Pulmonary artery endothelial cell (primary cell): ENCODE results near the gene BMPR1B. TPM values are rescaled to one million over a fixed set of nuclear protein-coding genes. Genes with fewer than 3 reads are reported as not detected.

Experiments used
- DNase-seq: peaks from one replicate; pipeline ENCODE4 v3.0.0-alpha.2; 2011; ENCODE audit warnings: low read depth, low spot score
- total RNA-seq: library from RNA; depleted of rRNA; stranded (reverse); fragments of >200 nt; gene quantifications from 2 replicates; pipeline ENCODE4 v1.2.3, GENCODE V29; 2014

BMPR1B gene
- total RNA-seq, 1 donor from 2014 or later: 0.13 TPM

DNA sequence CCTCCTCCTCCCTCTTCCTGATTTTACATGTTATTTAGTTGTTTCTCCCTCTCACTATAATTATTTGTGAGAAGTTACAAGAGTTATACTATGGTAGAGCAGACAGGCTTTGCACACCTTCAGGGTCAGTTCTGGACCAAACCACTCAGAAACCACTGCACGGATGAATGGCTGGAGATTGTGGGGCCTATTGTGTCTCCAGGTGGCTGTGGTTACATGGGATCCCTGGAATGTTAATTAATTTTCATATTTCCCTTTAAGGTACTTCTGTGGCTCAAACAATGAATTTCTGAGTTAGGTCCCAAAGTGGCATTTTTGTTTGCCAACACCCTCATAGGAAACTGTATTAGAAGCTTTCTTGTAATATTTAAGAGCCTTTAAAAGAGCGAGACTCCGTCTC, 151.9 kb downstream of the BMPR1B start:
- DNase-seq: no peak

DNA sequence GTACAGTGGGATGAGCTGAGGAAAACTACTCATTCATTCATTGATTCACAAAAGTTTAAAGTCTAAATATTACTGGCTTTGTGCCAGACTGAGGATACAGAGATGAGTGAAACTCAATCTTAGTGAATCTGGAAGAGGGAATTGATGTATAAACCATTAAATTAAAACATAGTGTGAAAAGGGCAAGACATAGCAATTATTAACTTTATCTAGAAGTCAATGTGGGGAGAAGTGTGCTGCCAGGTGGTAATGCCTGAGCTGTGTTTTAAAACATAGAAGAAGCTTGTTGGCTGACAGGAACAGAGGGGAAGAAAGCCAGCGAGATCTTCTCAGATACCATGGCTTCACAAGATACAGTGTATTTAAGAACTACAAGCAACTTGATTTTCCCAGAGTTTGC, 153.4 kb downstream of the BMPR1B start:
- no peak for DNase-seq

DNA sequence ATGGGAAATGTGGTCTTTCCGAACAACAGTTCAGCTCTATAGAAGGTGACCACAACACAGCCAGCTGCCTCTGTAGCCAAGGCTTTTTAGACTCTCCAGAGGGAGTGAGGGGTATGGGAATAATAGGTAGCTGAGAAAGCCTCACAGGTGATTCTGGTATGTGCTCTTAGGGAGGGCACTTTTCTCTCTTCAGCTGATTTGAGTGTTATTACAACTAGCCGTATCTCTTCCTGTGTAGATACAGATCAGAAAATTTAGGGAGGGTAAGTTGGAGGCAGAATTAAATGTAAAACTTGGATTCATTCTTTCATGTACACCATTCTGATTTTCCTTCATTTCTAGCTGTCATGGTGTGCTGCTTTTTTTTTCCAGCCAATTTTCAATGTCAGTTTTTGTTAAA, 154.9 kb downstream of the BMPR1B start:
- no peak for DNase-seq

DNA sequence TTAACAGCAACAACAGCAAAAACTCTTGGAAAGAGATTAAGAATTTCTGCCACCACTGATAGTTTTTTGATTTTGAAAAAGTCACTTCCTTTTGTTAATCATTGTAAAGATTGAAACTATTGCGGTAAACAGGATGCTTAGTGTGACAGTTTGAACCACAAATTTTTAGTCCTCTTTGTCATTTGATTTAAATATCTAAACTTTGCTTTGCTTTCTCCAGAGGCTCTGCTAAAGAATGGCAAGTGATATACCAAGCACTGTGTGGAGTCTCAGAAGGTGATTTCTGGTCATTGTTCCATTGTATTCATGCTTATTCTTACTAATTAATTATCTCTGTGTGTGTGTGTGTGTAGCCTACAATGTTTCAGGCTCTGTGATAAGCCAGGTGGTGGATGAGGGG, 155.6 kb downstream of the BMPR1B start:
- DNase-seq: no peak

DNA sequence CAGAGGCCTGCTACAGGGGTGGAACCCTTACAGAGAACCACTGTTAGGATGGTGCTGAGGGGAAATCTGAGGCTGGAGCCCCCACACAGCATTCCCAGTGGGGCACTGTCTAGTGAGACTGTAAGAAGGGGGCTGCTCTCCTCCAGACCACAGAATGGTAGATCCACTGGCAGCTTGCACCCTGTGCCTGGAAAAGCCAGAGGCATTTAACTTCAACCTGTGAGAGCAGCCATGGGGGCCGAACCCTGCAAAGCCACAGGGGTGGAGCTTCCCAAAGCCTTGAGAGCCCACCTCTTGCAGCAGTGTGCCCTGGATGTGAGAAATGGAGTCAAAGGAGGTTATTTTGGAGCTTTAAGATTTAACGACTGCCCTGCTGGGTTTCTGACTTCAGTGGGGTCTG, 159.4 kb downstream of the BMPR1B start:
- no peak for DNase-seq

DNA sequence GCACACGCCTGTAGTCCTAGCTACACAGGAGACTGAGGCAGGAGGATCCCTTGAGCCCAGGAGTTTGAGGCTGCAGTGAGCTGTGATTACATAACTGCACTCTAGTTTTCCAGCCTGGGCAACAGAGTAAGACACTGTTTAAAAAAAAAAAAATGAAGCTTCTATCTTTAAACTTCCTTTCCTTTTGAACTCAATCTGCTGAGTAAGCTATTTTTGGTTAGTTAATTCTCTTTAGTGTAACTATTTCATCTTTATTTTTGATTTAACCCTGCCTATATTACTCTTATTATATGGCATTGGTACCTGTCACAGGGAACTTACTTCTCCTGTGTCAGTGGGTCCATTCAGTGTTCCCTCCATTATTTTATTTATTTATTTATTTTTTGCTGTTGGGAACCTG, 160.8 kb downstream of the BMPR1B start:
- DNase-seq: no peak

DNA sequence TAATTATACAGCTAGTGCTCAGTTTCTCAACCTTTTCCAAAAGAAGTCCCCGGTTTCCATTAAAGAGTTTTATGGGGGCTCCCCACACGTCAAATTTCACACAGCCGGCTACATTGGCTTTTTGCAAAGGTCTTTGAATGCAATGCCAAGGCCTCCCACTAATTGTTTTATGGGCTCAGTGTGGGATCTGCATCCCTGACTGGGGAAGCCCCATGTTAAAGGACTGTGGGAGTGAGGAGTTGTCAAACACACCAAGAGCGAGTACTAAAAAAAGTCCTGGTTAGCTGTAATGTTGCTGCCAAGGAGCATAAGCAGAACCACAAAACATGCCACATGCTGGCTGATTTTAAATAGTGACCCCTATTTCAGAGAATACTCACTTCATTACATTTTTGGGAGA, 162.6 kb downstream of the BMPR1B start:
- DNase-seq: no peak

DNA sequence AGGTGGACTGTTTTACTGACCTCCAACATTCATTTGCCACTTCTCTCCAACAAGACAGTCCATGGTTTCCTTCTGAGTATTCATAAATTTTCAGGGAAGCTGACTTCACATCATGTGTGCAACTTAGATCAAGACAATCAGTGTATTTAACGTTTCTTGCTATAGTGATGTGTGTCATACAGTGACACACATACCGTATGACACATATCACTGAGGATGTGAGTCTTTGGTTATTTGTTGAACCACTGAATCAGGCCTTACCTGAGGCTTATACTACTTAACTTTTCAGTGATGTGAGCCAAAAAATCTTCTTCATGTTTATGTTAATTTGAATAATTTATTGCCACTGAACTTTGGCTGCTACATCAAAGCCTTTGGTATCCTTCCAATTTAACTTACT, 166.8 kb downstream of the BMPR1B start:
- DNase-seq: no peak

DNA sequence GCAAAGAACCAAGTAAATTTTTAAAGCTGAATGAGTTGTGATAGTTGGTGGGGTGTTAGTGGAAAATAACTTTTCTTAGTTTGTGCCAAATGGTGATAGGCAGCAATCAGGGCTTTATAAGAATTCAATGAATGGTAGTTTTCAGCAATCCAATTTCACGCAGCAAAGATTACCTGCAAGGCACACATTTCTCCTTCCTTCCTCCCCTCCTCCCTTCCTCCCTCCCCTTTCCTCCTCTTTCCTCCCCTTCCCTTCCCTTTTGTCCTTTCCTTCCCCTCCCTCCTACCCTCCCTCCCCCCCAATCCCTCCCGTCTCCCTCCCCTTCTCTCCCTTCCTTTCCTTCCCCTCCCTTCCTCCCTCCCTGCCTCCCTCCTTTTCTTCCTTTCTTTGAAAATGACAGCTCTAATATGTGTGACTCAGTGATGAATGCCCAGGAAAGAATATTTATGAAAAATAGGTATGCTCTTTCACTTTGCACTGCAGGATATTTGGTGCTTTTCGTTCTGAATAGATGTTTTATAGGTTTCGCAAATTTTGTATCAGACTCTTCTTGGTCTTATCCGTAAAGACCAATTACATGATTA, 168.1 kb downstream of the BMPR1B start:
- no peak for DNase-seq

DNA sequence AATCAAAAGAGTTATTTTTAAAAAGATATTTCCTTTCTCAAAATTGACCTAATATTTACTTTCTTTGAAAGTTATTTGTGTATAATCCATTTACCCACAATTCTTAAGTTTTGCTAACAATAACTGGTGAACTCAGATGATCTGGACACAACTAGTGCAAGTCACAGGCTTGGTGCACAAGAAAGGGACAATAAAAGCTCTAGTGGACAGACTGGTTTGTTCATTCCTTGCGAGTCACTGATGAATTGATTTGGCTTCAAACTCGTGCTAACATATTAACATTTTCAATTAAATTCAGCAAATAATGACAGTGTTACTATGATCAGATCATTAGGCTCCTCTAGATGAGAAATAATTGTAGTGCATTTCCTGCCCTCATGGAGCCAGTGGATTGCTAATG, 169.2 kb downstream of the BMPR1B start:
- DNase-seq: no peak

DNA sequence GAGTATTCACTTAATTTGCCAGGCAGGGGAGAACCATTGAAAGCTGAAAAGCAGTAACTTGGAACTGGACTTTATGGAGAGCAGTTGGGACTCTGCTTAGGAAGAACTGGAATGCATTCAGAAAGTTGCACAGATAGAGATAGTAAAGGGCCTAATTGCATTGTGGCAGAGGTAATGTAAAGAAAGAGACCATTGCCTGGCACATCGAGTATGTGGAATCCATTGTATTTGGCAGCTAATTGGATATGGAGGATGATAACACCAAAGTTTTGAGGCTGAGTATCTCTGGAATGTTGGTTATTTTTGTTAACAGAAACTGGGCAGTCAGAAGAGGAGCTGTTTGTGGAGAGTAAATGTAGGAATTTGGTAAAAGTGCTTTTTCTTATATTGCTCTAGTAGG, 169.9 kb downstream of the BMPR1B start:
- DNase-seq: no peak

DNA sequence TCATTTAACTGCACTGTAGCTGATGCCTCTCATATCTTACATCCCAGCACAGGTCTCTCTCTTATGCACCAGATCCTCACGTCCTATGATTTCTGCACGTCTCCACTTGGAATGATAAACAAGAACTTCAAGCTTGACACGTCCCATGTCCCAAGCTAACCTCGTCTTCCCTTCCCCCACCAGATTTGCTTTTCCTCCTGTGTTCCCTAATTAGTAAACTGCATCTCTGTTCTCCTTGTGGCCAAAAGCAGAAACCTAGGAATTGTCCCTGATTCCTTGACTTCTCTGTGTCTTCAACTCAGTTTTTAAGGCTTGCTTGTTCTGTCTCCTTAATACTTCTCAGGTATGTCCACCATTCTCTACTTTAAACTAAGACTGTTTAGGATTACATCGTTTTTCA, 171.9 kb downstream of the BMPR1B start:
- no peak for DNase-seq

DNA sequence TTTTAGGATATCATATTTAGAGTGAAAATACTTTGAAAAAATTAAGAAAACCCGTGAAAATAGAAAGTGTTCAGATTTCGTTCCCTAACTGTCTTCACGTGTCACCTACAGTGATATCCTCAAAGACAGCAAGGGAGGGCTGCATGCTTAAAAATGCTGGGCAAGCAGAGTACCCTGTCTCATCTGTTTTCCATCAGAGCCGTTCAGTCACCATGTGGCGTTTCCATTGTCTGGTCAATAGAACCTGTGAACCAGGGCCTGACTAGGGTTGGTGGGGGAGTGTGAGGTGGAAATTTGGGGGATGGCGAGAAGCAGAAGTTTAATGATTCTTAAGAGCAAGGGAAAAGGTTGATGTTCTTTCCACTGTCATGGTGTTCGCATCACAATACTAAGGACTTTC, 173.9 kb downstream of the BMPR1B start:
- no peak for DNase-seq

DNA sequence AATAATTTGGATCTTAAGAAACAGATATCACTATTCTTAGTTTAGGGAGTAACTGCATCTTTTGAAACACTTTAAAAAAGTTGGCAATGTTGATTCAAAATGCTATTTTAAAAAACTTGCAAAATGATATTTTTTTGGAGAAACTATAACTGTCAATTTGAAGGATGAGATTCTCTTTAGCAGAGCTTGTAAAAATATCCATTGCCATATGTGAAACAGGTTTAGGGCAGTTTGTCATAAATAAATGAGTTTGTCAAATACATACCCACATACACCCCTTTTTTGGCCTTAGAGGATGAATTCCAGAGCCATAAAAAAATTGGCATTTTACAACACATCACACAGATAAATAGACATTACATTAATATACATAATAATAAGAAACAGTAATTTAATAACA, 174.6 kb downstream of the BMPR1B start:
- no peak for DNase-seq

DNA sequence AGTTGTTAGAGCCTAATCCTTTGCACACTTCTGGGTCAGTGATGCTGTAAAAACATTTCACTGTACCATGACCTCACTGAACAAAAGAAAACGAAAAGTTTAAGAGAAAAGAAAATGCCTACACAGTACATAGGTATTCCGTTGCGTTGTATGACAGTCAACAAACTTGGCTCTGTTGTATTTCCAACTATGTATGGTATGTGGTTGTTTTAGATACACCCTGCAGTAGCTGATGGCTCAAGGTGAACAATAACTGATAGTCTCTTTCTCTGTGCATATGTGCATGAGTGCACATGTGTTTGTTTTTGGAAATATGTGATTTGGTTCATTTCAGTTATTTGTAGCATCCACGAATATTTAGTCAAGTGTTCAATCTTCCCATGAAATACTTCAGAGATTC, 176.0 kb downstream of the BMPR1B start:
- no peak for DNase-seq

DNA sequence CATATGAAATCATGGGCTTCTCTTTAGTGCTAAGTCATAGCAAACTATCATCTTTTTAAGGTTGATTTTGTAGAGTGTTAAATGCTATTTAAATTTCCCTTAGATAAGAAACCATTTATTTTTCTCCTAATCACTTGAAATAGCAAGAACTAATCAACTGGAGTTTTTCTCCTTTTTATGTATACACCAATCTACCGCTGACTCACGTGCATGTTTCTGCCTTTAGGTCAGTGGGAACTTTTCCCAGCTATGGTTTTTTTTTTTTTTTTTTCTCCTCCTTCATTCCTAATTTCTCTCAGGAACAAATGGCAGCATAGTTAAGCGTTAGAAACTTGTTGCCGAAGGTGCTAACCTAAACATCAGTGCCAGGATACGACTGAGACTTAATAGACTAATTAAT, 176.4 kb downstream of the BMPR1B start:
- no peak for DNase-seq

DNA sequence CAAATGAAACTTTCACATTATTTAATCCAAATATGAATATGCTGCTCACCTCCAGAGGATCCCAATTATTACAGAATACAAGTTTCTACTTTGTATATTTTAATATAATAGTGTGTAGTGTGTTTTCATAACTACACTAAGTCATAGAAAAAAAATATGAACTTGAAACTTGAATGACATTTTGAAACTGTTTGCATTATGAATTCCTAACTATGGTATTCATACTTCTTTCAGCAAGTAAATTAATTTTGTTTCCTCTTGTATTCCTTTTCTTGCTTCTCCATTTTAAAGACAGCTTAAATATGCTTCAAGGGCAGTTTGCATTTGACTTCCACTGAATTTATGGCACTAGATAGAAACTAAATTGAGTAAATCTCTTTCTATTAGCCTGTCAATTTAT, 177.1 kb downstream of the BMPR1B start:
- no peak for DNase-seq

DNA sequence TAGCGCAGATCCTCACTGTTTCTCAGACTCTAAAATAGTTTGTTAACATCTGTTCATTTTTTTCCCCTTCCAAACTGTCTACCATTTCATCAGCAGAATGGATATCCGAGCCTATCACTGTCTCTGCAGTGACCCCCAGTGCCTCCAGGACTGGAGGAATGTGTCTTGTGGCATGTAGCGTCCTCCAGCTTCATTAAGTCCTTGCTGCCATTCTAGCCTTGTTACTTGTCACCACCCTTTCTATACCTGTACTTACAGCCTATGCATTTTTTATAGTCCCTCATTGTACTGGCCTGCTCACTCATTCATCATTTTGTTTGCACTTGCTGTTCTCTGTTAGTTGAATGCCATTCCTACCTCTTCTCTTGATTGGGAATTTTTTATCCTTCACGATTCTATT, 179.1 kb downstream of the BMPR1B start:
- no peak for DNase-seq

DNA sequence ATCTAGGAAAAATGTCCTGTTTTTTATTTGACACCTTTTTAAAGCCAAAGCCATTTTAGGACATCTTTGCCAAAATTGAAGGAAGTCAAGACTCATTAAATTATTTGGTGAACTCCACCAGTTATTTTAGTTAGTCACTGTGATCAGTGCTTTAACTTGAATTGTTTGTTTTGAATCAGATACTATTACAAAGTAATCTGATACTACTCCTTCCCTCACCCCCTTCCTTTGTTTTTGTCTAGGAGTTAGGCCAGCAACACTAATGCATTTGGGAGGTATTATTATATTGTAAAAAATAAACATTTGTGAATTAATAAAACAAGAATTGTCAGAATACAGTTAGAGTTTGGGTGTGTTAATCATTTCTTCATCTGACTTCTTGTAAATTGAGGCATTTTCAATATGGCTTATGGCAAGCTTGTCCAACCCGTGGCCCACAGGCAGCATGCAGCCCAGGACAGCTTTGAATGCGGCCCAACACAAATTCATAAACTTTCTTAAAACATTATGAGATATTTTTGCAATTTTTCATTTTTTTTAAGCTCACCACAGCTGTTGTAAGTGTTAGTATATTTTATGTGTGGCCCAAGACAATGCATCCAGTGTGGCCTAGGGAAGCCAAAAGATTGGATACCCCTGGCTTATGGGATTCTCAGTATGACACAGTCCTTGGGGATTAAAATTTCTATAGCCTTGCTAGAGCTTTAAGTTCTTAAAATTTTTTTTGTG, 182.2 kb downstream of the BMPR1B start:
- DNase-seq: no peak

DNA sequence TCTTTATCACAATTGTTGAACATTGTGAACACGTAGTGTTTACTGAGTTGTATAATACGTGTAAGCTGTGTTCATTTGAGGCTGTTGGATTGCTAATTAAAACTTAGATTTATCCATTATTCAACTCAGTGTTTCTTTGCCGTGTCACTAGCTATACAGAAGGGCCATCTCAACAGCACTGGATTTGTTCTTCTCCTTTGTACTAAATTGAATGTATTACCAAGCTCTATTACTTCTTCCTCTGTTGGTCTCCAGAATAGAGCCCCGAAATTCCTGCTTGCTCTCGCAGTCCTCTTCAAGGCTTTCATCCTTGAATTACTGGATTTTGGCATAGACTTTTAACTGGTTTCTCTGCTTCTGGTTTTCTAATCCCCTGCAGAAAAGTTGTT, 182.8 kb downstream of the BMPR1B start:
- DNase-seq: no peak

DNA sequence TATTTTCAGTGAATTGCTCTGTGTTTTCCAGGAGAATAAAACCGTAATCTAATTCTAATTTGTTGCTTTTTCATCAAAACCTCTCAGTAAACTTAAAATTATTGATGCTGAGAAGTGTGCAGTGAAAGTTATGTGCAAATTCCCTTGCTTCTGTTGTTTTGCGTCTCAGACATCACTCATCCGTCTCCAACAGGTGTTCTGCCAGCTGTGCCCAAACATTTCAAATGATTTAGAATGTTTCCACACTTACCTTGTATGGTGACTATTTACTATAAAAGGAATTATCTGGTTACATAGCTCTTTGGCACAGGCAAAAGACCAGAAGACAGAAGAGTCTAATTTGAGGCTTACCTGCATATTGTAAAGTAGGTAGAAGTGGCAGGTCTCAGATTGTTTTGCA, 184.0 kb downstream of the BMPR1B start:
- DNase-seq: no peak

DNA sequence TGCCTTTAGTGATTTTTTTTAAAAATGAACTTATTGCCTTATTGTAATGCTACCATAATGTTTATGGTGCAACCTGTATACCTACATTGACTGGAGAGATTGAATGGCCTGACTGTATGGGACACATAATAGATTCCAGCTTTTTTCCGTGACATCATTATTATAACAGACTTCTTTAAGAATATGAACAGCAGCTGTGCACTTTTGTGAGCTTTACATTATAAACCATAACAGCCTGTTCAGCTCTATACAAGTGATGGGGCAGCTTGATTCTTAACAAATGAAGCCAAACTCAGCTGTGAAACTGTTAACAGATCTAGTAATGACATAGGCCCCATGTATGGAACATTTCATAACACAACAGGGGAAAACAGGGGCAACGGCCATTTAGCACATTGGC, 187.0 kb downstream of the BMPR1B start:
- DNase-seq: no peak

DNA sequence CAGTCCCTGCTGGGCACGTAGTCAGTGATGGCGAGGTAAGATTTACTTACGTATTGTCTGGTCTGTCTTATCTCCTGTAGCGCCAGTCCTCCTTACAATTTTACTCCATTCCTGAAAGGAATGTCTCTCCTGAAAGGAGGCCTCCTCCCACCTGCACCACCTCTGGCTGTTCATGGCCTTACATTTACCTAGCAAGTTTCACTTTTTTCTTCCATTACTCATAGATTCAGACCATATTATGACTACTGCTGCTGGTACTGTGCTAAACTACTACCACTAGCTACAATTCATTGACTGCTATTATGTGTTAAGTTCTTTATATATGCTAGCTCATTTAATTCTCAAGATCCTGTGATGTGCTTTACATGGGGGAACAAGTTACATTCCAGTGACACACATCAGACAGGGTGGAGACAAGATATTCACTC, 189.9 kb downstream of the BMPR1B start:
- no peak for DNase-seq

DNA sequence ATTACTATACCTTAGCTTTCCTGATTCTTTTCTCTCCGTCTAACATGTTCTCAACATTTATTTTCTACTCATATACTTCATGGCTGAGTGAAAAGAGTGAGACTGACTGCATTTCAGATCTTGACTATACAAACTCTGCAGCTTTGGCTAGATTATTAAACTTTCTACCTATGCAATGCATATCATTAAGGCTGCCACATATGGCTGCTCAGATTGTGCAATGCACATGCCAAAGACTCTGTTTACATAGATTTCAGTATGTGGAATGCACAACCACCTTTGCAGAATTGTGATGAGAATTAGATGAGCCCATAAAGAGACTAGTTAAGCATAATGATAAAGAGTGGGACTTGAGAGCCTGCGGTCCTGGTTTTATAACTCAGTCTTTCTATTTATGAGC, 196.5 kb downstream of the BMPR1B start:
- DNase-seq: no peak
